Measurements from ENCODE around the gene PPIP5K1.
"Not testable (repeated sequence)": the region's sequence is repeated elsewhere in the genome, so short reads cannot be mapped to it uniquely, and the experiment has no call there.

Gene PPIP5K1

GRCh38 chr15:43589778-43590466, at the start of gene PPIP5K1:
Gene PPIP5K1, minus strand, starts transcription at chr15:43590208. Its CDS starts 5,704 bp downstream, at chr15:43584504.
- not testable (repeated sequence) for DNase-seq

- DNase-seq = not testable (repeated sequence)
Measured at GRCh38 chr15:43638464-43639204, 48.6 kb upstream of the PPIP5K1 start.

- not testable (repeated sequence) for DNase-seq
Measured at GRCh38 chr15:43626937-43627336, 36.9 kb upstream of the PPIP5K1 start.

- DNase-seq = no peak
Measured at GRCh38 chr15:43625106-43625505, 35.1 kb upstream of the PPIP5K1 start.

- DNase-seq = not testable (repeated sequence)
Measured at GRCh38 chr15:43622068-43622799, 32.2 kb upstream of the PPIP5K1 start.

- not testable (repeated sequence) for DNase-seq
Measured at GRCh38 chr15:43618700-43619099, 28.7 kb upstream of the PPIP5K1 start, which contains the start of gene STRC. Gene STRC, minus strand, starts transcription at chr15:43618800. Its CDS starts 78 bp downstream, at chr15:43618722.

GRCh38 chr15:43617750-43618149, 27.7 kb upstream of the PPIP5K1 start:
- DNase-seq = not testable (repeated sequence)

- not testable (repeated sequence) for DNase-seq
Measured at GRCh38 chr15:43602233-43602632, 12.2 kb upstream of the PPIP5K1 start.

GRCh38 chr15:43600200-43600599, 10.2 kb upstream of the PPIP5K1 start:
- DNase-seq = not testable (repeated sequence)

- DNase-seq = not testable (repeated sequence)
Measured at GRCh38 chr15:43599131-43599530, 9.1 kb upstream of the PPIP5K1 start.

GRCh38 chr15:43593328-43594190, 3.6 kb upstream of the PPIP5K1 start, which contains the start of gene CKMT1B:
Gene CKMT1B, plus strand, starts transcription at chr15:43594027. Its CDS starts 192 bp downstream, at chr15:43594219.
- not testable (repeated sequence) for DNase-seq

- DNase-seq = not testable (repeated sequence)
Measured at GRCh38 chr15:43592841-43593240, 2.8 kb upstream of the PPIP5K1 start.

- DNase-seq = not testable (repeated sequence)
Measured at GRCh38 chr15:43574607-43575006, 15.4 kb downstream of the PPIP5K1 start.

GRCh38 chr15:43566615-43567014, 23.4 kb downstream of the PPIP5K1 start:
- not testable (repeated sequence) for DNase-seq

- DNase-seq = not testable (repeated sequence)
Measured at GRCh38 chr15:43563793-43564192, 26.2 kb downstream of the PPIP5K1 start.

- DNase-seq = not testable (repeated sequence)
Measured at GRCh38 chr15:43562753-43563152, 27.3 kb downstream of the PPIP5K1 start.

GRCh38 chr15:43552986-43553385, 37.0 kb downstream of the PPIP5K1 start:
- DNase-seq = no peak

- no peak for DNase-seq
Measured at GRCh38 chr15:43552256-43552655, 37.8 kb downstream of the PPIP5K1 start.

GRCh38 chr15:43550527-43551363, 39.3 kb downstream of the PPIP5K1 start:
- DNase-seq = no peak

- DNase-seq = no peak
Measured at GRCh38 chr15:43547539-43547938, 42.5 kb downstream of the PPIP5K1 start.

- no peak for DNase-seq
Measured at GRCh38 chr15:43545426-43545825, 44.6 kb downstream of the PPIP5K1 start.

All from CD4-positive, alpha-beta T cell treated with Interleukin-1 beta for 1 hour (primary cell).